Thymus (tissue), 11 donors: ENCODE results near the gene TPSB2. TPM values are rescaled to one million over a fixed set of nuclear protein-coding genes. Genes with fewer than 3 reads are reported as not detected.
"Not testable (repeated sequence)": the region's sequence is repeated elsewhere in the genome, so short reads cannot be mapped to it uniquely, and the experiment has no call there.

Source experiments
- DNase-seq, 9 donors: peaks; one replicate each; pipeline ENCODE4 v3.0.0-alpha.2; 2013; ENCODE audit warnings: low spot score in 9 of 9, low read depth in 6 of 9, missing footprints in 1 of 9
- H3K27ac ChIP-seq, 2 donors: one replicate each; pipeline ENCODE4 v1.5.1; 2013; ENCODE audit warnings: control low read depth in 1 of 2, low read depth in 1 of 2, low read length in 1 of 2, mild to moderate bottlenecking in 1 of 2, moderate library complexity in 1 of 2
- H3K27me3 ChIP-seq, 2 donors: one replicate each; pipeline ENCODE4 v1.5.1; 2013; ENCODE audit warnings: low read length in 1 of 2; ENCODE audit not compliant: control insufficient read depth in 2 of 2, insufficient read depth in 1 of 2
- H3K36me3 ChIP-seq, 2 donors: one replicate each; pipeline ENCODE4 v1.5.1; 2013; ENCODE audit warnings: low read length in 1 of 2, mild to moderate bottlenecking in 1 of 2, moderate library complexity in 1 of 2; ENCODE audit not compliant: control insufficient read depth in 2 of 2, insufficient read depth in 2 of 2
- H3K4me1 ChIP-seq, 2 donors: one replicate each; pipeline ENCODE4 v1.5.1; 2013; ENCODE audit warnings: low read length in 2 of 2; ENCODE audit not compliant: control insufficient read depth in 2 of 2, insufficient read depth in 2 of 2
- H3K4me3 ChIP-seq, 2 donors: one replicate each; pipeline ENCODE4 v1.5.1; 2013; ENCODE audit warnings: low read length in 2 of 2, control low read depth in 1 of 2, mild to moderate bottlenecking in 1 of 2
- H3K9me3 ChIP-seq, 2 donors: one replicate each; pipeline ENCODE4 v1.5.1; 2013; ENCODE audit warnings: low read length in 1 of 2, mild to moderate bottlenecking in 1 of 2; ENCODE audit not compliant: control insufficient read depth in 2 of 2, insufficient read depth in 1 of 2
- WGBS: extraction: QIAGEN DNeasy Blood & Tissue Kit; methylation state at CpG from one replicate; pipeline ENCODE4 v1.1.7; 2013; 5-methylcytosine and 5-hydroxymethylcytosine counted together
- polyA plus RNA-seq: library from polyadenylated mRNA; stranded (reverse); fragments of 200-250 nt; gene quantifications from one replicate; pipeline ENCODE4 v1.2.3, GENCODE V29; 2013
- total RNA-seq: library from RNA; stranded (reverse); fragments of 120-200 nt; gene quantifications from one replicate; pipeline ENCODE4 v1.2.4, GENCODE V29; 2013
- donor health status: healthy.

Gene TPSB2
- total and polyA plus RNA-seq, 2 donors, result 0.71 to 15.5 TPM

- H3K27me3 ChIP-seq, DNase-seq, H3K4me3 ChIP-seq, H3K4me1 ChIP-seq, H3K36me3 ChIP-seq, H3K9me3 ChIP-seq, H3K27ac ChIP-seq: not testable (repeated sequence)
- no CpG with 5 or more reads among the region's 29 CpGs for WGBS
These were observed 6.7 kb upstream of the TPSB2 start for GRCh38 chr16:1236659-1237058.

GRCh38 chr16:1232049-1232748 lies 2.2 kb upstream of the TPSB2 start:
- not testable (repeated sequence) for H3K27ac ChIP-seq, H3K4me3 ChIP-seq, H3K27me3 ChIP-seq, H3K9me3 ChIP-seq, DNase-seq, H3K36me3 ChIP-seq, H3K4me1 ChIP-seq
- no CpG with 5 or more reads among the region's 47 CpGs for WGBS

- H3K36me3 ChIP-seq, DNase-seq, H3K4me1 ChIP-seq, H3K27me3 ChIP-seq, H3K9me3 ChIP-seq, H3K4me3 ChIP-seq, H3K27ac ChIP-seq: not testable (repeated sequence)
- WGBS, result 93% methylated on average over 7 of the region's 7 CpGs
These were observed 1.3 kb upstream of the TPSB2 start for GRCh38 chr16:1231301-1231700.

GRCh38 chr16:1230471-1231212 lies 658 bp upstream of the TPSB2 start:
- not testable (repeated sequence) for H3K36me3 ChIP-seq, H3K27me3 ChIP-seq, H3K27ac ChIP-seq, H3K9me3 ChIP-seq, DNase-seq, H3K4me3 ChIP-seq, H3K4me1 ChIP-seq
- WGBS, result 90% methylated on average over 17 of the region's 17 CpGs

GRCh38 chr16:1229476-1229875 lies 508 bp downstream of the TPSB2 start:
- not testable (repeated sequence) for H3K27ac ChIP-seq, H3K4me3 ChIP-seq, H3K9me3 ChIP-seq, H3K27me3 ChIP-seq, H3K36me3 ChIP-seq, H3K4me1 ChIP-seq, DNase-seq
- WGBS, result 89% methylated on average over 10 of the region's 13 CpGs

- H3K27ac ChIP-seq, DNase-seq, H3K36me3 ChIP-seq, H3K4me1 ChIP-seq, H3K9me3 ChIP-seq, H3K27me3 ChIP-seq, H3K4me3 ChIP-seq: not testable (repeated sequence)
- WGBS, result 82% methylated on average over 7 of the region's 7 CpGs
These were observed 1.8 kb downstream of the TPSB2 start for GRCh38 chr16:1228227-1228626.

- not testable (repeated sequence) for H3K27ac ChIP-seq, H3K36me3 ChIP-seq, DNase-seq, H3K4me1 ChIP-seq, H3K9me3 ChIP-seq, H3K27me3 ChIP-seq, H3K4me3 ChIP-seq
- WGBS, result 70% methylated on average over 13 of the region's 14 CpGs
These were observed 3.3 kb downstream of the TPSB2 start for GRCh38 chr16:1226692-1227091.

GRCh38 chr16:1225728-1226311 lies 4.2 kb downstream of the TPSB2 start:
- 77% methylated on average over 24 of the region's 24 CpGs for WGBS
- not testable (repeated sequence) for DNase-seq, H3K9me3 ChIP-seq, H3K27me3 ChIP-seq, H3K27ac ChIP-seq, H3K4me1 ChIP-seq, H3K4me3 ChIP-seq, H3K36me3 ChIP-seq

GRCh38 chr16:1225051-1225451 lies 4.9 kb downstream of the TPSB2 start, which contains the start of gene TPSG1:
Gene TPSG1 (minus strand): TSS chr16:1225268. CDS start chr16:1225252, 16 bp downstream.
- Histone ChIP-seq H3K4me3 (no peak within 1 kb of the TSS), H3K36me3 (no peaks in the 10 kb centered on the region), H3K27ac (no peak within 1 kb of the TSS), H3K9me3 (no peaks in the 10 kb centered on the region), H3K27me3 (no peaks in the 10 kb centered on the region), H3K4me1 (no peaks in the 10 kb centered on the region)
- DNase-seq, result no peak
- WGBS, result 93% methylated on average over 10 of the region's 10 CpGs
